ENCODE measurements around the gene MAGEB17. TPM values are rescaled to one million over a fixed set of nuclear protein-coding genes. Genes with fewer than 3 reads are reported as not detected.

Gene MAGEB17, protein sequence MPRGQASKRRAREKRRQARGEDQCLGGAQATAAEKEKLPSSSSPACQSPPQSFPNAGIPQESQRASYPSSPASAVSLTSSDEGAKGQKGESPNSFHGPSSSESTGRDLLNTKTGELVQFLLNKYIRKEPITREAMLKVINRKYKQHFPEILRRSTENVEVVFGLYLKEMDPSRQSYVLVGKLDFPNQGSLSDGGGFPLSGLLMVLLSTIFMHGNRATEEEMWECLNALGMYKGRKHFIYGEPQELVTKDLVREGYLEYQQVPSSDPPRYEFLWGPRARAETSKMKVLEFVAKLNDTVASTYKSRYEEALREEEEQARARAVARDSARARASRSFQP
- total RNA-seq (2021; ENCODE audit: unreplicated experiment) (not detected), Bru-seq, nascent RNA (percentile 12 among the genes with signal in this experiment), BruChase-seq, experiment 1, labeled RNA remaining after a 6-hour chase (not detected), BruChase-seq, experiment 2, labeled RNA remaining after a 2-hour chase (percentile 20 among the genes with signal in this experiment)
- 2.8 and 3.9 TPM in 2 replicates for polyA plus RNA-seq (2012)
- long read RNA-seq = 0 reads

DNA sequence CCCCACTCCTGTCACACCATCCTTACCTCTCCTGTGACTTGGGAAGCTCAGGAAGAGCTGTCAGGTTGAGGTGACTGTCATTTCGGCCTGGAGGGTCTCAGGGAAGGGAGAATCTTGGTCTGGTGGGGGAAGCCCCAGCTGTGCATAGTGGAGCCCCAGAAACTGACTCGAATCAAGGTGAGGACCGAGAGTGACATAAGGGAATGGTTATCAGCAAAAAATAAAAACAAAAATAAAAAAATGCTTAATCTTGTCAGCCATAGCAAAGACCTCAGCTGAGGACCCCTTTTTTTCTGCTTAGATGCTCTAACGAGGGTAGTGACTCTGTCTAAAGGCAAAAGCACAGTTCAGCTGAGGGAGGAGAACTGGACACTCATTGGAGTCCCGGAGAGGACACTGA is at the start of gene MAGEB17:
Gene MAGEB17, plus strand, starts transcription at position 301 of the 400 bp plus-strand sequence. CDS start 2,902 bp downstream, outside the sequence.
- Histone ChIP-seq H2AFZ (ENCODE audit: low read depth, low read length, poor library complexity, severe bottlenecking) (no peak within 1 kb of the TSS), H3K4me2 (ENCODE audit: low read length) (no peak within 1 kb of the TSS), H3K36me3 (ENCODE audit: control insufficient read depth in 1 of 2, insufficient read depth in 2 of 2, low read length in 2 of 2) (no peaks in the 10 kb centered on the region), H3K27ac (ENCODE audit: low read depth, low read length) (no peak within 1 kb of the TSS), H3K27me3 (ENCODE audit: insufficient read depth, low read length) (no peaks in the 10 kb centered on the region), H3K79me2 (ENCODE audit: insufficient read depth, low read length) (no peaks in the 10 kb centered on the region), H3K9me3 (ENCODE audit: control insufficient read depth in 1 of 2, insufficient read depth in 1 of 2, low read depth in 1 of 2, low read length in 2 of 2) (no peaks in the 10 kb centered on the region), H3K4me3 (replicated peaks in 1 of 2; ENCODE audit: low read depth in 1 of 2, low read length in 2 of 2) (no peak within 1 kb of the TSS), H3K9me2 (ENCODE audit: insufficient read depth) (no peaks in the 10 kb centered on the region), H3K4me1 (ENCODE audit: control insufficient read depth in 1 of 2, insufficient read depth in 2 of 2, low read length in 2 of 2) (peaks cover 0 to 11% of the 10 kb centered on the region in 2 experiments; a peak in 1 of 4 replicates), H4K20me1 (ENCODE audit: insufficient read depth) (no peaks in the 10 kb centered on the region), H3K9ac (ENCODE audit: low read length) (no peak within 1 kb of the TSS)
- no TSS peak for BruUV-seq (replicated peaks)
- POLR2A ChIA-PET = no interaction called here
- ATAC-seq = no peak
- TF ChIP-seq JUND (IDR thresholded peaks at IDR 0.05) (no peak), CEBPB (IDR thresholded peaks at IDR 0.05; ENCODE audit: low read depth) (no peak), RAD21 (IDR thresholded peaks at IDR 0.05; ENCODE audit: low read depth) (no peak), TCF7L2 (IDR thresholded peaks at IDR 0.05; ENCODE audit: borderline replicate concordance, extremely low read depth, insufficient read depth, insufficient read length) (no peak), POLR2A (IDR thresholded peaks at IDR 0.05; ENCODE audit: borderline replicate concordance, extremely low read depth, insufficient read depth, insufficient read length) (no peak), SRF (IDR thresholded peaks at IDR 0.05; ENCODE audit: low read depth) (no peak), ELF1 (IDR thresholded peaks at IDR 0.05; ENCODE audit: borderline replicate concordance, low read depth) (no peak), EZH2 (IDR thresholded peaks at IDR 0.05) (no peak), POLR2AphosphoS5 (IDR thresholded peaks at IDR 0.05; ENCODE audit: low read depth, low read length) (no peak), ZFX (IDR thresholded peaks at IDR 0.05) (no peak), EGR1 (IDR thresholded peaks at IDR 0.05; ENCODE audit: low read depth) (no peak), ZNF274 (IDR thresholded peaks at IDR 0.05; ENCODE audit: low read depth, low read length) (no peak)
- TF ChIP-seq, protein P1, sequence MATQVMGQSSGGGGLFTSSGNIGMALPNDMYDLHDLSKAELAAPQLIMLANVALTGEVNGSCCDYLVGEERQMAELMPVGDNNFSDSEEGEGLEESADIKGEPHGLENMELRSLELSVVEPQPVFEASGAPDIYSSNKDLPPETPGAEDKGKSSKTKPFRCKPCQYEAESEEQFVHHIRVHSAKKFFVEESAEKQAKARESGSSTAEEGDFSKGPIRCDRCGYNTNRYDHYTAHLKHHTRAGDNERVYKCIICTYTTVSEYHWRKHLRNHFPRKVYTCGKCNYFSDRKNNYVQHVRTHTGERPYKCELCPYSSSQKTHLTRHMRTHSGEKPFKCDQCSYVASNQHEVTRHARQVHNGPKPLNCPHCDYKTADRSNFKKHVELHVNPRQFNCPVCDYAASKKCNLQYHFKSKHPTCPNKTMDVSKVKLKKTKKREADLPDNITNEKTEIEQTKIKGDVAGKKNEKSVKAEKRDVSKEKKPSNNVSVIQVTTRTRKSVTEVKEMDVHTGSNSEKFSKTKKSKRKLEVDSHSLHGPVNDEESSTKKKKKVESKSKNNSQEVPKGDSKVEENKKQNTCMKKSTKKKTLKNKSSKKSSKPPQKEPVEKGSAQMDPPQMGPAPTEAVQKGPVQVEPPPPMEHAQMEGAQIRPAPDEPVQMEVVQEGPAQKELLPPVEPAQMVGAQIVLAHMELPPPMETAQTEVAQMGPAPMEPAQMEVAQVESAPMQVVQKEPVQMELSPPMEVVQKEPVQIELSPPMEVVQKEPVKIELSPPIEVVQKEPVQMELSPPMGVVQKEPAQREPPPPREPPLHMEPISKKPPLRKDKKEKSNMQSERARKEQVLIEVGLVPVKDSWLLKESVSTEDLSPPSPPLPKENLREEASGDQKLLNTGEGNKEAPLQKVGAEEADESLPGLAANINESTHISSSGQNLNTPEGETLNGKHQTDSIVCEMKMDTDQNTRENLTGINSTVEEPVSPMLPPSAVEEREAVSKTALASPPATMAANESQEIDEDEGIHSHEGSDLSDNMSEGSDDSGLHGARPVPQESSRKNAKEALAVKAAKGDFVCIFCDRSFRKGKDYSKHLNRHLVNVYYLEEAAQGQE (IDR thresholded peaks at IDR 0.05; ENCODE audit: low read depth) = no peak
- TF ChIP-seq, protein P2, sequence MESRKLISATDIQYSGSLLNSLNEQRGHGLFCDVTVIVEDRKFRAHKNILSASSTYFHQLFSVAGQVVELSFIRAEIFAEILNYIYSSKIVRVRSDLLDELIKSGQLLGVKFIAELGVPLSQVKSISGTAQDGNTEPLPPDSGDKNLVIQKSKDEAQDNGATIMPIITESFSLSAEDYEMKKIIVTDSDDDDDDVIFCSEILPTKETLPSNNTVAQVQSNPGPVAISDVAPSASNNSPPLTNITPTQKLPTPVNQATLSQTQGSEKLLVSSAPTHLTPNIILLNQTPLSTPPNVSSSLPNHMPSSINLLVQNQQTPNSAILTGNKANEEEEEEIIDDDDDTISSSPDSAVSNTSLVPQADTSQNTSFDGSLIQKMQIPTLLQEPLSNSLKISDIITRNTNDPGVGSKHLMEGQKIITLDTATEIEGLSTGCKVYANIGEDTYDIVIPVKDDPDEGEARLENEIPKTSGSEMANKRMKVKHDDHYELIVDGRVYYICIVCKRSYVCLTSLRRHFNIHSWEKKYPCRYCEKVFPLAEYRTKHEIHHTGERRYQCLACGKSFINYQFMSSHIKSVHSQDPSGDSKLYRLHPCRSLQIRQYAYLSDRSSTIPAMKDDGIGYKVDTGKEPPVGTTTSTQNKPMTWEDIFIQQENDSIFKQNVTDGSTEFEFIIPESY (IDR thresholded peaks at IDR 0.05; ENCODE audit: extremely low read depth, insufficient replicate concordance, low read length) = no peak
- TF ChIP-seq, protein P3, sequence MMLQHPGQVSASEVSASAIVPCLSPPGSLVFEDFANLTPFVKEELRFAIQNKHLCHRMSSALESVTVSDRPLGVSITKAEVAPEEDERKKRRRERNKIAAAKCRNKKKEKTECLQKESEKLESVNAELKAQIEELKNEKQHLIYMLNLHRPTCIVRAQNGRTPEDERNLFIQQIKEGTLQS (IDR thresholded peaks at IDR 0.05) = no peak
- TF ChIP-seq, protein P4, sequence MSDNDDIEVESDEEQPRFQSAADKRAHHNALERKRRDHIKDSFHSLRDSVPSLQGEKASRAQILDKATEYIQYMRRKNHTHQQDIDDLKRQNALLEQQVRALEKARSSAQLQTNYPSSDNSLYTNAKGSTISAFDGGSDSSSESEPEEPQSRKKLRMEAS (IDR thresholded peaks at IDR 0.05) = no peak
- TF ChIP-seq, protein P5, sequence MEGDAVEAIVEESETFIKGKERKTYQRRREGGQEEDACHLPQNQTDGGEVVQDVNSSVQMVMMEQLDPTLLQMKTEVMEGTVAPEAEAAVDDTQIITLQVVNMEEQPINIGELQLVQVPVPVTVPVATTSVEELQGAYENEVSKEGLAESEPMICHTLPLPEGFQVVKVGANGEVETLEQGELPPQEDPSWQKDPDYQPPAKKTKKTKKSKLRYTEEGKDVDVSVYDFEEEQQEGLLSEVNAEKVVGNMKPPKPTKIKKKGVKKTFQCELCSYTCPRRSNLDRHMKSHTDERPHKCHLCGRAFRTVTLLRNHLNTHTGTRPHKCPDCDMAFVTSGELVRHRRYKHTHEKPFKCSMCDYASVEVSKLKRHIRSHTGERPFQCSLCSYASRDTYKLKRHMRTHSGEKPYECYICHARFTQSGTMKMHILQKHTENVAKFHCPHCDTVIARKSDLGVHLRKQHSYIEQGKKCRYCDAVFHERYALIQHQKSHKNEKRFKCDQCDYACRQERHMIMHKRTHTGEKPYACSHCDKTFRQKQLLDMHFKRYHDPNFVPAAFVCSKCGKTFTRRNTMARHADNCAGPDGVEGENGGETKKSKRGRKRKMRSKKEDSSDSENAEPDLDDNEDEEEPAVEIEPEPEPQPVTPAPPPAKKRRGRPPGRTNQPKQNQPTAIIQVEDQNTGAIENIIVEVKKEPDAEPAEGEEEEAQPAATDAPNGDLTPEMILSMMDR (IDR thresholded peaks at IDR 0.05 in 2 of 3, conservative IDR thresholded peaks at IDR 0.05 in 1 of 3; ENCODE audit: borderline replicate concordance in 1 of 3, insufficient read depth in 1 of 3, low read depth in 2 of 3, low read length in 2 of 3) = no peak
- intact Hi-C loops (cut with micrococcal nuclease) = no loop called here
- no peak for DNase-seq (ENCODE audit: low read depth, low spot score)
- CTCF ChIA-PET = no interaction called here
- RAD21 ChIA-PET (ENCODE audit: low non-redundant PET in 1 of 2, low total read pairs in 2 of 2, uncharacterized antibody in 2 of 2, unreplicated experiment in 2 of 2) = no interaction called here

Measured in HCT116 (cell line).